Stimulated activated CD8-positive, alpha-beta memory T cell treated with anti-CD3 and anti-CD28 coated beads, Interleukin-7, amount 100 ng/mL, for 4 hours (primary cell): ENCODE data around the gene TMEM54.
"Not testable (repeated sequence)": the region's sequence is repeated elsewhere in the genome, so short reads cannot be mapped to it uniquely, and the experiment has no call there.

Experiments used
- DNase-seq, 2 donors: peaks; one replicate each; pipeline ENCODE4 v3.0.0-alpha.2; 2020; ENCODE audit warnings: low read depth in 2 of 2

The TMEM54 gene

GRCh38 chr1:32919811-32920733, 18.9 kb upstream of the TMEM54 start:
- no peak for DNase-seq

- no peak for DNase-seq
Observed at GRCh38 chr1:32918179-32918578, 17.0 kb upstream of the TMEM54 start.

GRCh38 chr1:32917521-32917920, 16.3 kb upstream of the TMEM54 start:
- no peak for DNase-seq

- no peak for DNase-seq
Observed at GRCh38 chr1:32915766-32916706, 14.8 kb upstream of the TMEM54 start.

- DNase-seq = no peak
Observed at GRCh38 chr1:32910319-32910718, 9.1 kb upstream of the TMEM54 start.

GRCh38 chr1:32907435-32907834, 6.2 kb upstream of the TMEM54 start:
- DNase-seq = no peak

GRCh38 chr1:32906654-32907053, 5.5 kb upstream of the TMEM54 start:
- no peak for DNase-seq

GRCh38 chr1:32905588-32905987, 4.4 kb upstream of the TMEM54 start:
- not testable (repeated sequence) for DNase-seq

GRCh38 chr1:32904797-32905196, 3.6 kb upstream of the TMEM54 start:
- DNase-seq = no peak

GRCh38 chr1:32903991-32904785, 3.0 kb upstream of the TMEM54 start:
- DNase-seq = no peak

- DNase-seq = no peak
Observed at GRCh38 chr1:32902535-32902920, 1.3 kb upstream of the TMEM54 start.

- DNase-seq = no peak
Observed at GRCh38 chr1:32901823-32902534, 790 bp upstream of the TMEM54 start.

- no peak for DNase-seq
Observed at GRCh38 chr1:32900371-32900955, 726 bp downstream of the TMEM54 start.

- DNase-seq = no peak
Observed at GRCh38 chr1:32899586-32900296, 1.4 kb downstream of the TMEM54 start.

GRCh38 chr1:32898958-32899357, 2.2 kb downstream of the TMEM54 start:
- DNase-seq = no peak

- no peak for DNase-seq
Observed at GRCh38 chr1:32898056-32898455, 3.1 kb downstream of the TMEM54 start.

GRCh38 chr1:32897082-32898049, 3.8 kb downstream of the TMEM54 start:
- DNase-seq = no peak

GRCh38 chr1:32896451-32896850, 4.7 kb downstream of the TMEM54 start:
- no peak for DNase-seq
